H1 (cell line): ENCODE data around the gene DPP10. TPM values are rescaled to one million over a fixed set of nuclear protein-coding genes. Genes with fewer than 3 reads are reported as not detected.

ENCODE experiments used
- CTCF ChIA-PET: fragments of 300-600 bp; sonication (Branson Sonifier 250); formaldehyde crosslinking; loops from one replicate; lab custom pipeline; 2021; ENCODE audit not compliant: partially characterized antibody; lab: Charles Lee
- POLR2A ChIA-PET: fragments of 300-600 bp; sonication (Branson Sonifier 250); formaldehyde crosslinking; loops from one replicate; lab custom pipeline; 2021; ENCODE audit warnings: inconsistent platforms; ENCODE audit not compliant: partially characterized antibody; lab: Charles Lee
- DNase-seq, 2 experiments: peaks; one replicate each; pipeline versions ENCODE4 v3.0.0 to v3.0.0-alpha.2; 2010 to 2022; ENCODE audit warnings: low spot score in 2 of 2, low read depth in 1 of 2, mixed read lengths in 1 of 2
- FAIRE-seq: peaks from 2 replicates; lab custom pipeline; 2011; peaks lifted over from hg19 to GRCh38; lab: Jason Lieb, UNC
- H2AFZ ChIP-seq: 2 replicates; pipeline ENCODE4 v1.8.1; 2012; ENCODE audit warnings: low read length, inconsistent platforms
- H2AK5ac ChIP-seq: 2 replicates; pipeline ENCODE4 v1.6.1; 2013; ENCODE audit warnings: low read depth, low read length
- H2BK120ac ChIP-seq: replicated peaks from 2 replicates; pipeline ENCODE3; 2013; ENCODE audit warnings: low read depth, low read length, inconsistent platforms
- H2BK12ac ChIP-seq: 2 replicates; pipeline ENCODE4 v1.6.1; 2013; ENCODE audit warnings: low read depth, low read length
- H2BK15ac ChIP-seq: 2 replicates; pipeline ENCODE4 v1.6.1; 2013; ENCODE audit warnings: low read length
- H2BK20ac ChIP-seq: 2 replicates; pipeline ENCODE4 v1.6.1; 2013; ENCODE audit warnings: low read length
- H2BK5ac ChIP-seq: 2 replicates; pipeline ENCODE4 v1.6.1; 2013; ENCODE audit warnings: low read depth, low read length
- H3K14ac ChIP-seq: 2 replicates; pipeline ENCODE4 v1.6.1; 2013; ENCODE audit warnings: inconsistent platforms; ENCODE audit not compliant: insufficient read length
- H3K18ac ChIP-seq: 2 replicates; pipeline ENCODE4 v1.6.1; 2013; ENCODE audit warnings: low read length; ENCODE audit errors: extremely low read depth
- H3K23ac ChIP-seq: 2 replicates; pipeline ENCODE4 v1.6.1; 2013; ENCODE audit warnings: inconsistent platforms; ENCODE audit not compliant: insufficient read length
- H3K23me2 ChIP-seq: 2 replicates; pipeline ENCODE4 v1.6.1; 2013; ENCODE audit warnings: low read depth, low read length
- H3K27ac ChIP-seq: 2 replicates; pipeline ENCODE4 v1.6.1; 2011; ENCODE audit warnings: low read depth, low read length, inconsistent platforms
- H3K27me3 ChIP-seq, 4 experiments: replicated peaks in 1 of 4; 1 replicate in 1 of 4; 2 replicates in 3 of 4; pipeline versions ENCODE4 v1.6.1 to v1.8.1; 2011 to 2013; ENCODE audit warnings: low read length in 3 of 4, mild to moderate bottlenecking in 3 of 4, inconsistent platforms in 2 of 4, mixed read lengths in 2 of 4, moderate library complexity in 1 of 4; ENCODE audit not compliant: control insufficient read depth in 3 of 4, insufficient read depth in 3 of 4; ENCODE audit errors: extremely low read depth in 1 of 4
- H3K36me3 ChIP-seq, 4 experiments: 2 replicates each; pipeline versions ENCODE4 v1.6.1 to v1.8.1; 2011 to 2013; ENCODE audit warnings: mild to moderate bottlenecking in 4 of 4, low read length in 3 of 4, moderate library complexity in 2 of 4, control low read depth in 1 of 4, inconsistent platforms in 1 of 4; ENCODE audit not compliant: insufficient read depth in 4 of 4, control insufficient read depth in 2 of 4
- H3K4ac ChIP-seq: replicated peaks from 2 replicates; pipeline ENCODE3; 2013; ENCODE audit warnings: low read length, low read depth, mixed read lengths, inconsistent platforms; ENCODE audit not compliant: insufficient read length
- H3K4me1 ChIP-seq, 4 experiments: replicated peaks in 1 of 4; 1 replicate in 1 of 4; 2 replicates in 3 of 4; pipeline versions ENCODE4 v1.6.1 to v1.8.1; 2011 to 2013; ENCODE audit warnings: low read length in 3 of 4, inconsistent platforms in 2 of 4, mixed read lengths in 1 of 4; ENCODE audit not compliant: insufficient read depth in 4 of 4, control insufficient read depth in 3 of 4
- H3K4me2 ChIP-seq, 2 experiments: 2 replicates each; pipeline versions ENCODE4 v1.6.1 to v1.8.1; 2011 to 2013; ENCODE audit warnings: low read depth in 2 of 2, low read length in 2 of 2, control low read depth in 1 of 2, inconsistent platforms in 1 of 2, mild to moderate bottlenecking in 1 of 2; ENCODE audit not compliant: insufficient read depth in 1 of 2
- H3K4me3 ChIP-seq, 4 experiments: fragments of 200-600, 300-600 bp in 1 of 4; sonication (generic), shearing (Covaris generic), sonication (Bioruptor Twin) in 1 of 4; 2 replicates each; pipeline versions ENCODE4 v1.5.1 to v1.8.1; 2011 to 2016; ENCODE audit warnings: low read length in 4 of 4, low read depth in 3 of 4, control low read depth in 2 of 4, inconsistent platforms in 2 of 4, mild to moderate bottlenecking in 2 of 4, mixed read lengths in 1 of 4, moderate library complexity in 1 of 4; ENCODE audit not compliant: insufficient read depth in 2 of 4; ENCODE audit errors: extremely low read depth in 1 of 4
- H3K56ac ChIP-seq: replicated peaks from 2 replicates; pipeline ENCODE3; 2013; ENCODE audit warnings: low read depth, mild to moderate bottlenecking, mixed read lengths, low read length, inconsistent platforms; ENCODE audit not compliant: insufficient read length
- H3K79me1 ChIP-seq: 2 replicates; pipeline ENCODE4 v1.6.1; 2013; ENCODE audit warnings: low read depth, low read length, control low read depth
- H3K79me2 ChIP-seq, 2 experiments: 2 replicates each; pipeline versions ENCODE4 v1.6.1 to v1.8.1; 2012 to 2013; ENCODE audit warnings: low read length in 2 of 2, mild to moderate bottlenecking in 2 of 2, inconsistent platforms in 1 of 2; ENCODE audit not compliant: insufficient read depth in 2 of 2, control insufficient read depth in 1 of 2
- H3K9ac ChIP-seq, 4 experiments: replicated peaks in 1 of 4; 1 replicate in 1 of 4; 2 replicates in 3 of 4; pipeline versions ENCODE4 v1.6.1 to v1.8.1; 2011 to 2013; ENCODE audit warnings: low read depth in 3 of 4, low read length in 3 of 4, control low read depth in 2 of 4, mild to moderate bottlenecking in 2 of 4, moderate library complexity in 2 of 4, inconsistent platforms in 1 of 4; ENCODE audit errors: extremely low read depth in 1 of 4
- H3K9me3 ChIP-seq, 2 experiments: 2 replicates each; pipeline versions ENCODE4 v1.6.1 to v1.8.1; 2012 to 2013; ENCODE audit warnings: mild to moderate bottlenecking in 2 of 2, moderate library complexity in 2 of 2, control low read depth in 1 of 2, inconsistent platforms in 1 of 2, low read depth in 1 of 2, low read length in 1 of 2, mixed read lengths in 1 of 2; ENCODE audit not compliant: insufficient read depth in 2 of 2
- H4K20me1 ChIP-seq, 2 experiments: replicated peaks in 1 of 2; 2 replicates each; pipeline versions ENCODE3 to v1.8.1; 2011 to 2013; ENCODE audit warnings: inconsistent platforms in 2 of 2, low read length in 2 of 2, mild to moderate bottlenecking in 1 of 2; ENCODE audit not compliant: insufficient read depth in 2 of 2, control insufficient read depth in 1 of 2
- H4K5ac ChIP-seq: 2 replicates; pipeline ENCODE4 v1.6.1; 2013; ENCODE audit warnings: low read length, low read depth, mixed read lengths, inconsistent platforms; ENCODE audit not compliant: insufficient read length
- H4K8ac ChIP-seq: 2 replicates; pipeline ENCODE4 v1.8.0; 2013; ENCODE audit warnings: mild to moderate bottlenecking, moderate library complexity, low read length, inconsistent platforms; ENCODE audit not compliant: insufficient read depth; ENCODE audit errors: extremely low read depth
- H4K91ac ChIP-seq: replicated peaks from 2 replicates; pipeline ENCODE3; 2013; ENCODE audit warnings: low read length, mixed read lengths, inconsistent platforms; ENCODE audit not compliant: insufficient read length
- BACH1 ChIP-seq: IDR thresholded peaks from 2 replicates; pipeline ENCODE4 v1.6.1; 2012; ENCODE audit warnings: low read length, improper control_type of control experiment
- CBX5 ChIP-seq: fragments of 300-800, 300-1000 bp; sonication (generic); IDR thresholded peaks from 2 replicates; pipeline ENCODE4 v1.7.1; 2016; ENCODE audit warnings: antibody characterized with exemption, low read length, low read depth
- CTCF ChIP-seq, 3 experiments: IDR thresholded peaks; 1 replicate in 2 of 3; 2 replicates in 1 of 3; pipeline versions ENCODE4 v1.5.1 to v1.6.1; 2011; ENCODE audit warnings: low read length in 3 of 3, mild to moderate bottlenecking in 3 of 3, inconsistent platforms in 2 of 3, low read depth in 1 of 3, moderate library complexity in 1 of 3; ENCODE audit not compliant: insufficient read depth in 1 of 3; ENCODE audit errors: control extremely low read depth in 1 of 3
- EP300 ChIP-seq, 2 experiments: IDR thresholded peaks; 1 replicate in 1 of 2; 2 replicates in 1 of 2; pipeline ENCODE4 v1.6.1; 2011 to 2012; ENCODE audit warnings: low read depth in 2 of 2, low read length in 2 of 2, mild to moderate bottlenecking in 2 of 2, borderline replicate concordance in 1 of 2, inconsistent platforms in 1 of 2, moderate library complexity in 1 of 2
- FOSL1 ChIP-seq: IDR thresholded peaks from 2 replicates; pipeline ENCODE4 v1.6.1; 2011; ENCODE audit warnings: mild to moderate bottlenecking, low read depth, low read length, moderate library complexity; ENCODE audit not compliant: insufficient read depth
- GTF2F1 ChIP-seq: IDR thresholded peaks from 2 replicates; pipeline ENCODE4 v1.6.1; 2012; ENCODE audit warnings: low read depth, low read length, improper control_type of control experiment, borderline replicate concordance
- MAFK ChIP-seq: IDR thresholded peaks from 2 replicates; pipeline ENCODE4 v1.6.1; 2012; ENCODE audit warnings: low read depth, mild to moderate bottlenecking, improper control_type of control experiment, low read length
- NANOG ChIP-seq: IDR thresholded peaks from 2 replicates; pipeline ENCODE4 v1.6.1; 2011; ENCODE audit warnings: low read length, low read depth, mild to moderate bottlenecking, inconsistent platforms; ENCODE audit not compliant: insufficient read depth, poor library complexity, severe bottlenecking
- PHF8 ChIP-seq: fragments of 200-600 bp; sonication (generic); conservative IDR thresholded peaks from 2 replicates; pipeline ENCODE4 v1.7.1; 2012; ENCODE audit warnings: low read depth, mild to moderate bottlenecking, inconsistent platforms, low read length, moderate library complexity
- TCF12 ChIP-seq: IDR thresholded peaks from 2 replicates; pipeline ENCODE4 v1.6.1; 2011; ENCODE audit warnings: low read depth, mild to moderate bottlenecking, low read length
- WGBS, 2 experiments: shearing (Covaris generic) in 1 of 2; methylation state at CpG; one replicate each; pipeline versions ENCODE4 v1.1.6 to v1.1.7; 2013 to 2015; ENCODE audit warnings: low lambda C conversion rate in 2 of 2, mixed read lengths in 2 of 2, inconsistent platforms in 1 of 2, low coverage in 1 of 2, missing lambda C conversion rate in 1 of 2; ENCODE audit not compliant: insufficient replicate concordance in 2 of 2, insufficient coverage in 1 of 2, insufficient read length in 1 of 2; ENCODE audit errors: extremely low coverage in 1 of 2, missing lambda C conversion rate in 1 of 2; 5-methylcytosine and 5-hydroxymethylcytosine counted together
- polyA plus RNA-seq, 7 experiments: library from polyadenylated mRNA; depleted of rRNA in 3 of 7; stranded (reverse) in 5 of 7; unstranded in 2 of 7; fragments of >200 nt in 5 of 7; fragments of 200-250 nt in 2 of 7; gene quantifications; 1 replicate in 5 of 7; 2 replicates in 1 of 7; 4 replicates in 1 of 7; pipeline versions ENCODE4 v1.2.1 to v1.2.3, GENCODE V29; 2011 to 2013; ENCODE audit warnings: missing spikeins in 2 of 7, mixed read lengths in 2 of 7
- total RNA-seq: library from RNA; stranded (reverse); fragmentation: NEBNext Ultra II Directional; extraction: Animal tissue kit (Norgen Biotek cat#: 25700); gene quantifications from 2 replicates; pipeline ENCODE4 v1.2.1, GENCODE V29; 2021

Gene DPP10
- total and polyA plus RNA-seq, 2 of the 8 experiments (the other 6 are each of a cell fraction or from before 2014, with no cell fraction given) = 3.3 to 7.2 TPM

GRCh38 chr2:114933671-114934241 lies 491.3 kb downstream of the DPP10 start:
- H2BK12ac ChIP-seq = no peak overlapping the region
- no peak overlapping the region for H3K4ac ChIP-seq
- no peak overlapping the region for H2BK5ac ChIP-seq
- DNase-seq (no peak), FAIRE-seq (no peak)
- H3K27me3 ChIP-seq = no peaks in the 10 kb centered on the region
- no peaks in the 10 kb centered on the region for H3K79me2 ChIP-seq
- CTCF ChIA-PET = no interaction called here
- no peak overlapping the region for H2BK20ac ChIP-seq
- H3K9me3 ChIP-seq = peaks cover 4 to 5% of the 10 kb centered on the region in 2 experiments; a peak in 1 of 4 replicates
- POLR2A ChIA-PET = no interaction called here
- H3K4me1 ChIP-seq = no peaks in the 10 kb centered on the region
- no peak overlapping the region for H3K4me3 ChIP-seq
- H3K79me1 ChIP-seq = no peaks in the 10 kb centered on the region
- no peak overlapping the region for H3K14ac ChIP-seq
- no peak overlapping the region for H3K4me2 ChIP-seq
- H2BK15ac ChIP-seq = no peak overlapping the region
- no peak overlapping the region for H3K56ac ChIP-seq
- no peak overlapping the region for H4K91ac ChIP-seq
- no peak overlapping the region for H4K5ac ChIP-seq
- no peak overlapping the region for H3K23ac ChIP-seq
- no peak overlapping the region for H2AFZ ChIP-seq
- no peak overlapping the region for H3K18ac ChIP-seq
- H3K23me2 ChIP-seq = no peaks in the 10 kb centered on the region
- H3K36me3 ChIP-seq = no peaks in the 10 kb centered on the region
- H2AK5ac ChIP-seq = no peak overlapping the region
- WGBS, 2 experiments = 93% methylated on average over 4 of the region's 4 CpGs; no CpG with 5 or more reads in 1 of the 2 experiments
- no peak overlapping the region for H3K27ac ChIP-seq
- no peak overlapping the region for H2BK120ac ChIP-seq
- H3K9ac ChIP-seq = no peak overlapping the region
- H4K20me1 ChIP-seq = no peaks in the 10 kb centered on the region
- no peak overlapping the region for H4K8ac ChIP-seq
- TF ChIP-seq PHF8 (no peak), CTCF (IDR thresholded peaks at IDR 0.05; ENCODE audit: control extremely low read depth in 1 of 3, insufficient read depth in 1 of 3, low read depth in 1 of 3, low read length in 3 of 3) (no peak), BACH1 (no peak), TCF12 (no peak), MAFK (no peak), FOSL1 (no peak), CBX5 (no peak), NANOG (no peak), EP300 (IDR thresholded peaks at IDR 0.05; ENCODE audit: borderline replicate concordance in 1 of 2, low read depth in 2 of 2, low read length in 2 of 2) (no peak), GTF2F1 (no peak)
